ENCODE results near the gene ABCB4.

DNA sequence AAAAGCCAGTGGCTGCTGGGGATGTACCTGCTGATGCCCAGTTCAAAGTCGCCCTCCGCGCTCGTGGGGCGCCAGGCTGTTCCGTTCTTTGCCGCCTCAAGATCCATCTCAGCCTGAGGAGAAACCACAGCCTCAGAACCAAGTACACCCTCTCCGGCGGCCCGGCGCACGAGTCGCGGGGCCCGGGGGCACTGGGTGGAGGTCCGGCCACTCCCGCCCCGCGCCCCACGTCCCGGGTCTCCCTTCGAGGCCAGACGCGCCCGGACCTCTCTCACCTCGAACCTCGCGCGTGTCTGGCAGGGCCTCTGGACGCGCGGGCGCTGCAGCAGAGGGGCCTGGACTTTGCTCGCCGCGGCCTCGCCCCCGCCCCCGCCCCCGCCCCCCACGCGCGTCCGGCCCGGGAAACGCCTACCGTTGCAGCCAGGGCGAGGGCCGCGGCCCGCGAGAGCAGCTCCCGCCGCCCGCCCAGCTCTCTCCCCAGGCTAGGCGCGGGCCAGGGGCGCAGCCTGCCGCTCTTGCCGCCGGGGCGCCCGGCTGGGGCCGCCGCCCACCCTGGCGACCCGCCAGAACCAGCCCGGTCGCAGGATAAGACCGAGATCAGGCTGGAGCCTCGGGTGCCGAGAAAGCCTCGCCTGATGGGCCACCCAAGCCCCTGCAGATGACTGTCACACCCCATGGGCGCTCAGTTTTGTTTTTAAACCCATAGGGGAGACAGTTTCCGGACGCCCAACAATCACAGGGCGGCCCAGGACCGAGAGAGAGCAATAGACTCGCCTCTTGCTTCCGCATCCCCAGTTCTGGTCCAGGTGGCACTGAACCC lies at the start of gene ABCB4:
- TF ChIP-seq, protein P1, sequence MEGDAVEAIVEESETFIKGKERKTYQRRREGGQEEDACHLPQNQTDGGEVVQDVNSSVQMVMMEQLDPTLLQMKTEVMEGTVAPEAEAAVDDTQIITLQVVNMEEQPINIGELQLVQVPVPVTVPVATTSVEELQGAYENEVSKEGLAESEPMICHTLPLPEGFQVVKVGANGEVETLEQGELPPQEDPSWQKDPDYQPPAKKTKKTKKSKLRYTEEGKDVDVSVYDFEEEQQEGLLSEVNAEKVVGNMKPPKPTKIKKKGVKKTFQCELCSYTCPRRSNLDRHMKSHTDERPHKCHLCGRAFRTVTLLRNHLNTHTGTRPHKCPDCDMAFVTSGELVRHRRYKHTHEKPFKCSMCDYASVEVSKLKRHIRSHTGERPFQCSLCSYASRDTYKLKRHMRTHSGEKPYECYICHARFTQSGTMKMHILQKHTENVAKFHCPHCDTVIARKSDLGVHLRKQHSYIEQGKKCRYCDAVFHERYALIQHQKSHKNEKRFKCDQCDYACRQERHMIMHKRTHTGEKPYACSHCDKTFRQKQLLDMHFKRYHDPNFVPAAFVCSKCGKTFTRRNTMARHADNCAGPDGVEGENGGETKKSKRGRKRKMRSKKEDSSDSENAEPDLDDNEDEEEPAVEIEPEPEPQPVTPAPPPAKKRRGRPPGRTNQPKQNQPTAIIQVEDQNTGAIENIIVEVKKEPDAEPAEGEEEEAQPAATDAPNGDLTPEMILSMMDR (IDR thresholded peaks at IDR 0.05) = no peak
- no peak for TF ChIP-seq POLR2A (IDR thresholded peaks at IDR 0.05)
